Calu3 (cell line): Measurements from ENCODE around the gene LRG1. TPM values are rescaled to one million over a fixed set of nuclear protein-coding genes. Genes with fewer than 3 reads are reported as not detected.

Source experiments
- BruUV-seq: library from RNA; stranded (reverse); fragments of 400-500 nt; replicated peaks from 2 replicates; lab custom pipeline; 2021; lab: Mats Ljungman, UMichigan
- CTCF ChIA-PET: fragments of 300-600 bp; sonication (Branson Sonifier 250); formaldehyde crosslinking; loops from one replicate; lab custom pipeline; 2022; ENCODE audit warnings: antibody characterized with exemption; lab: Charles Lee
- DNase-seq: peaks from one replicate; pipeline ENCODE4 v3.0.0; 2022
- H3K27ac Mint-ChIP-seq: one replicate; pipeline ENCODE4 v1.8.0; 2022; ENCODE audit warnings: mixed read lengths; ENCODE audit not compliant: unreplicated experiment
- H3K27me3 Mint-ChIP-seq: one replicate; pipeline ENCODE4 v1.8.0; 2022; ENCODE audit warnings: mixed read lengths; ENCODE audit not compliant: unreplicated experiment
- H3K36me3 Mint-ChIP-seq: one replicate; pipeline ENCODE4 v1.8.0; 2022; ENCODE audit warnings: mild to moderate bottlenecking, moderate library complexity, mixed read lengths; ENCODE audit not compliant: insufficient read depth, unreplicated experiment
- H3K4me1 Mint-ChIP-seq: one replicate; pipeline ENCODE4 v1.8.0; 2022; ENCODE audit warnings: mild to moderate bottlenecking, low read depth, mixed read lengths; ENCODE audit not compliant: unreplicated experiment
- H3K4me3 Mint-ChIP-seq: one replicate; pipeline ENCODE4 v1.8.0; 2022; ENCODE audit warnings: mild to moderate bottlenecking, low read depth, moderate library complexity, mixed read lengths; ENCODE audit not compliant: unreplicated experiment
- H3K9me3 Mint-ChIP-seq: one replicate; pipeline ENCODE4 v1.8.0; 2022; ENCODE audit warnings: low read depth, mixed read lengths; ENCODE audit not compliant: unreplicated experiment
- CTCF ChIP-seq: fragments of 200-600 bp; IDR thresholded peaks from one replicate; pipeline ENCODE4 v1.8.0; 2022; ENCODE audit warnings: antibody characterized with exemption; ENCODE audit not compliant: unreplicated experiment
- intact Hi-C: fragments of 100-400 bp; cut with micrococcal nuclease; formaldehyde crosslinking; loops from one replicate; pipeline ENCODE4 v1.10.0; 2022; ENCODE audit not compliant: unreplicated experiment
- total RNA-seq: library from RNA; stranded (reverse); gene quantifications from 2 replicates; pipeline ENCODE4 v1.2.3, GENCODE V29; 2022

LRG1 gene
- total RNA-seq, 1 experiment from 2014 or later, result 28.5 TPM

GRCh38 chr19:4493104-4493928, 46.5 kb downstream of the LRG1 start:
- H3K36me3 Mint-ChIP-seq, result peaks cover 11% of the 10 kb centered on the region
- intact Hi-C loops, result no loop called here
- H3K9me3 Mint-ChIP-seq, result no peaks in the 10 kb centered on the region
- H3K4me3 Mint-ChIP-seq, result no peak overlapping the region
- no peak overlapping the region for H3K27ac Mint-ChIP-seq
- CTCF ChIA-PET, result no interaction called here
- TF ChIP-seq CTCF, result no peak
- no peak for DNase-seq
- no peaks in the 10 kb centered on the region for H3K4me1 Mint-ChIP-seq
- H3K27me3 Mint-ChIP-seq, result no peaks in the 10 kb centered on the region
- BruUV-seq, result no TSS peak

GRCh38 chr19:4492337-4493103, 47.3 kb downstream of the LRG1 start:
- no peaks in the 10 kb centered on the region for H3K4me1 Mint-ChIP-seq
- TF ChIP-seq CTCF, result no peak
- no TSS peak for BruUV-seq
- H3K4me3 Mint-ChIP-seq, result no peak overlapping the region
- intact Hi-C loops, result no loop called here
- DNase-seq, result no peak
- no peaks in the 10 kb centered on the region for H3K9me3 Mint-ChIP-seq
- H3K27me3 Mint-ChIP-seq, result no peaks in the 10 kb centered on the region
- CTCF ChIA-PET, result no interaction called here
- peaks cover 9% of the 10 kb centered on the region for H3K36me3 Mint-ChIP-seq
- no peak overlapping the region for H3K27ac Mint-ChIP-seq

DNA sequence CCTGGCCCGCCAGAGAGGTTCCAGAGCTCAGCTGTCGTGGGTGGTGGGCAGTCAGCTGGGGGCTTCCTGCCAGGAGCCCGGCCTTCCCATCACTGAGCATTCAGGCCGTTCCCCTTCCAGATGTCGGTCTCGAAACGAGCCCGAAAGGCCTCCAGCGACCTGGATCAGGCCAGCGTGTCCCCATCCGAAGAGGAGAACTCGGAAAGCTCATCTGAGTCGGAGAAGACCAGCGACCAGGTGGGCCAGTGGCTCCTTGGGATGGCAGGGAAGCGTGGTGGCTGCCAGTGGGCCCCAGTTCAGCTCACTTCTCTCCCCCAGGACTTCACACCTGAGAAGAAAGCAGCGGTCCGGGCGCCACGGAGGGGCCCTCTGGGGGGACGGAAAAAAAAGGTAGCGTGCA, 48.4 kb downstream of the LRG1 start:
- no peaks in the 10 kb centered on the region for H3K9me3 Mint-ChIP-seq
- no TSS peak for BruUV-seq

DNA sequence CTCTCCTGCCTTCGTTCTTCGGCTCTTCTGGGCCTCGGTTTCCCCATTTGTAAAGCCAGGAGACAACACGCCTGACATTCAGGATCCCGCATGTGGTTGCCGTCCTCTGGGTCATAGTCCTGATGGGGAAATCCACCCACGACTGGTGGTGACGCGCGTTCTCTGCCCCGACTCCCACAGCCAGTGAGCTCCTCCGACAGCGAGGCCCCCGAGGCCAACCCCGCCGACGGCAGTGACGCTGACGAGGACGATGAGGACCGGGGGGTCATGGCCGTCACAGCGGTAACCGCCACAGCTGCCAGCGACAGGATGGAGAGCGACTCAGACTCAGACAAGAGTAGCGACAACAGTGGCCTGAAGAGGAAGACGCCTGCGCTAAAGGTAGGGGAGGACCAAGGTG, 51.3 kb downstream of the LRG1 start:
- H3K36me3 Mint-ChIP-seq, result peaks cover 5% of the 10 kb centered on the region
- no TSS peak for BruUV-seq
- CTCF ChIA-PET, result no interaction called here
- DNase-seq, result no peak
- intact Hi-C loops, result no loop called here
- no peaks in the 10 kb centered on the region for H3K27me3 Mint-ChIP-seq
- no peaks in the 10 kb centered on the region for H3K4me1 Mint-ChIP-seq
- H3K27ac Mint-ChIP-seq, result no peak overlapping the region
- H3K9me3 Mint-ChIP-seq, result no peaks in the 10 kb centered on the region
- H3K4me3 Mint-ChIP-seq, result no peak overlapping the region
- TF ChIP-seq CTCF, result no peak

More for the DNA sequence above, 48.4 kb downstream of the LRG1 start:
- no peak overlapping the region for H3K27ac Mint-ChIP-seq
- no peaks in the 10 kb centered on the region for H3K27me3 Mint-ChIP-seq
- no peak for DNase-seq
- CTCF ChIA-PET, result no interaction called here
- intact Hi-C loops, result no loop called here
- peaks cover 5% of the 10 kb centered on the region for H3K36me3 Mint-ChIP-seq
- no peaks in the 10 kb centered on the region for H3K4me1 Mint-ChIP-seq
- H3K4me3 Mint-ChIP-seq, result no peak overlapping the region
- no peak for TF ChIP-seq CTCF
